HG02763 (cell line): ENCODE data around the gene BRSK1.

Source experiments
- ATAC-seq: cut with Tn5 transposase; IDR thresholded peaks from one replicate; pipeline ENCODE4 v1.9.1; 2021; ENCODE audit warnings: mild to moderate bottlenecking, moderate library complexity; ENCODE audit not compliant: unreplicated experiment

BRSK1 gene

DNA sequence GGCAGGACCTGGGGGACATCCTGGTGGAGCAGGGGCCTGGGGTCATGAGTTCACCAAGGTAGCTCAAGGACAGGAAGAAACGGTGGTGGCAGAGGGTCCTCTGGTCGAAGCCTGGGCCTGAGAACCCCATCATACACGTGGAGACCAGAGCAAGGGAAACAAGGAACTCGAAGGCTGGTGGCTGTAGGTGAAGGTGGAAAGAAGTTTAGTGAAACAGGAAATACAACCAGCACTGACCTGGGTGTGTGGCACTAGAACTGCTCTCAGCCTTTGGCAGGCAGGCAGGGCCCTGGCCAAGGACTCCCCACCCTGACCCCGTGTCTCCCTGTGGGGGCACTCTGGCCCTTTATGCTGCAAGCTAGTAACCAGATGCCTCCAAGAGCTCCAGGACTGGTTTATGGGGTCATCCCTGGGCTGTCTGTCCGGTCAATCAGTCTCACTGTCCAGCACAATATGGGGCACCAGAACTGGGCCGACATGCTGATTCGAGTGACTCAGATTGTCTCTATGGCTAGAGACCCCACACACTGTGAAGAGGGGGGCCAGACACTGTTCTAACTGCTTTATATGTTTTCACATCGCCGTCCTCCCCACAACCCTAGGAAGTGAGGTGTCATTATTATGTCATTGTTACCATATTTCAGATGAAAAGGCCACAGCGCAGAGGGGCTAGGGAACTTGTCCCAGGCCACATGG, 67.0 kb downstream of the BRSK1 start:
- no peak for ATAC-seq

DNA sequence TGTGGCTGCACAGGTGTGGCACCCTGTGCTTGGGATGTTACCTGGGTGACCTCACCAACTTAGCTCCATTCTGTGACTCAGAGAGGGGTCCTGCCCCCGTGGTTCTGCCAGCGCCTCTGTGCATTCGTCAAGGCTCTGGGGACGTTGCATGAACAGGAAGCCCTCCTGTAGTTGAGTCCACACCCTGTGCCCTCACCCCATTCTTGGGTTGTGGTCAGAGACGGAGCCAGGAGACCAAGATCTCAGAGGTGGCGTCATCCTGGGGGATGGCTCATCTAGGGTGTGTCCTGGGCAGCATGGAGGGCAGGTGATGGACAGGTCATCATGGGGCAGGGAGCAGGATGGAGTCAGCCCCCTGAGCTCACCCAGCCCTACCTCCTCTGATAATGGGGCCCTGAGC, 68.2 kb downstream of the BRSK1 start:
- no peak for ATAC-seq

GRCh38 chr19:55352549-55353145, 68.8 kb downstream of the BRSK1 start:
- no peak for ATAC-seq

DNA sequence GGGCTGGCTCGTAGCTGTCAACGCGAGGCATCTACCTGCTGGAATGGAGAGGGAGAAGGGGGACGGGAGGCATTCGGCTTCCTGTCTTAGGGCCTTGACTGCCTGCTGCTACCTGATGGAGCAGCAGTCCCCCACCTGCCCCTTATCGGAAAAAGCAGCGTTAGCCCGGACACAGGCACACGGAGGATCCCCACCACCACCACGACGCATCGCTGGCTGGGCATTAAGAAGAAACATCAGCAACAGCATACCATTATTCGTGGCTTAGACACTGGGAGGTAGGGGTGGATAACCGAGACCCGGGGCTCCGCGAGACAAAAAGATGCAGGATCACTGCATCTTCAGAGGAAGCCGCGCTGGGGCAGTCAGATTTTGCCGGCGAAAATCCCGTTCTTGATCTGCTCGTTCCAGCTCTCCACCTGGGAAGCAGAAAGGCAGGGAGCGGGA, 69.6 kb downstream of the BRSK1 start:
- no peak for ATAC-seq

GRCh38 chr19:55353803-55354697, 70.3 kb downstream of the BRSK1 start:
- ATAC-seq, result no peak

- ATAC-seq, result no peak
Observed at GRCh38 chr19:55354698-55355212, 71.0 kb downstream of the BRSK1 start, which contains the start of gene COX6B2. COX6B2 (minus strand) TSS chr19:55354719; CDS start chr19:55354521, 198 bp downstream.

- ATAC-seq, result no peak
Observed at GRCh38 chr19:55355213-55355821, 71.5 kb downstream of the BRSK1 start.

DNA sequence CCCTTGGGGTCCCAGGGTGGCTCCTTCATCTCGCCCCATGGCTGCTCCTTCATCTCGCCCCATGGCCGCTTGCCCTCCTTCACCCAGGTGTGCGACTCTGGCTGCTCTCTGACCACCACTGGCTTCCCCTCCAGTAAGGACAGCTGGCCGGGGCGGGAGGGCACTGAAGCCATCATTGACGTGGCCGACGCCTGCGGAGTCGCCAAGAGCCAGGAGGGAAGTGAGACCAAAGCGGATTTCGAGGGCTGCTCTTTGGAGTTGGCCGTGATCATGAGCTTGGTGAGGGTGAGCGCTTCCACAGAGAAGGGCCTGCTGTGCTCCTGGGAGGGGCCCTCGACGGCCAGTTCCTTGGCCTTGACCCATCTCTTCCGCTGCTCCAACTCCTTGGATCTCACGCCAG, 74.7 kb downstream of the BRSK1 start:
- ATAC-seq, result no peak

GRCh38 chr19:55358943-55359908, 75.4 kb downstream of the BRSK1 start:
- no peak for ATAC-seq

DNA sequence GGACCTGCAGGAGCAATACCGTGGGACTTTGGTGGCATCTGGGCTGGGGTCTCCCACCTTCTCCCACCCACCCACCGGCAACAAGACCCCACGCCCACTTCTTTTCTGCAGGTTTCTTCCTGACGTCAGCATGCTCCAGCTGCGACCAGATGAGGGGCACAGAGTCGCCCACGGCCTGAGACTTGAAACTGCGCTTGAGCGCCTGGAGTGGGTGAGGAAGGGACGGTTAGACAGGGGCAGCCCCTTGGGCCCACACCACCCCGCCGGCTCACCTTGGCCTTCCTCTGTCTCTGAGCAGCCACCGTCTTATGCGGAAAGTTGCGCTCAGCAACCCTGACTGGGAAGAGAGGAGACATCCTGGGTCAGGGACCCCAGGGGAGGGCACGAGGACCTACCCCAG, 77.1 kb downstream of the BRSK1 start:
- ATAC-seq, result no peak
